ENCODE results near the gene RAPGEF1.

RAPGEF1 gene

DNA sequence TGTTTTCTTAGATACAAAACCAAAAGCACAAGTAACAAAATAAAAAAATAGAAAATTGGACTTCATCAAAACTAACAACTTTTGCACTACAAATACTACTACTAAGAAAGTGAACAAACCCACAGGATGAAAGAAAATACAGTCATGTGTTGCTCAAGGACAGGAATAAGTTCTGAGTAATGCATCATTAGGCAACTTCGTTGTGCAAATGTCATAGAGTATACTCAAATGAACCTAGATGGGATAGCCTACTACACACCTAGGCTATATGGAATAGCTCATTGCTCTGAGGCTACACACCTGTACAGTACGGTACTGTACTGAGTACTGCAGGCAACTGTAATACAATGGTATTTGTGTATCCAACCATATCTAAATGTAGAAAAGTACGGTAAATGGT is 88.3 kb downstream of the RAPGEF1 start:
- Histone ChIP-seq H3K4me1 (peaks cover 24 to 91% (median 65%) of the 10 kb centered on the region in 10 experiments), H3K27me3 (no peaks in the 10 kb centered on the region), H3K9ac (peak overlapping the region in 4 of 11 experiments; percentile 36 to 53 (median 45); a peak in 6 of 22 replicates), H3K4me3 (no peak overlapping the region), H3K36me3 (peaks cover 31 to 55% (median 43%) of the 10 kb centered on the region in 11 experiments), H3K4me2 (peak overlapping the region in 8 of 11 experiments; percentile 12 to 90 (median 70); a peak in 13 of 22 replicates), H3K9me3 (replicated peaks in 1 of 11) (no peaks in the 10 kb centered on the region), H4K20me1 (peaks cover 0 to 72% (median 26%) of the 10 kb centered on the region in 11 experiments; a peak in 10 of 22 replicates), H3K27ac (peak overlapping the region in 8 of 11 experiments; percentile 11 to 81 (median 60); a peak in 14 of 22 replicates)
- no peak for TF ChIP-seq Cebpa-rat (IDR thresholded peaks at IDR 0.05)

DNA sequence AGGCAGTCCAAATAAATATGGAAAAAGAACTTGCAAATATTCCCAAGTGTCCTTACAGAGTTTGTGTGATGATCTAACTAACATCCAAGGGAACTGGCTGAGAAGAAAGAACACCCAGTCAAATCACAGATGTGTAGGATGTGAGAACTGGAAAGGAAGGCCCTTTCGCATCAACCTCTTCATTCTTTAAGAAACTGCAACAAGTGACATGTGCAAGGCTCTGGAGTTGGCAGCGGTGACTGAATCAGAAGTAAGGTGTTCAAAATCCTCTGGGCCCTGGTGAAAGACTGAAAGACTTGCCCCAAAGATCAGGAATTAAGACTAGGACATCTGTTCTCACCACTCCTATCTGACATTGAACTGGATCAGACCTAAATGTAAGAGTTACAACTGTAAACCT is 88.7 kb downstream of the RAPGEF1 start:
- Histone ChIP-seq H3K4me1 (peaks cover 20 to 92% (median 63%) of the 10 kb centered on the region in 10 experiments), H3K9ac (peak overlapping the region in 4 of 11 experiments; percentile 1 to 53 (median 45); a peak in 6 of 22 replicates), H3K27me3 (no peaks in the 10 kb centered on the region), H3K4me2 (peak overlapping the region in 7 of 11 experiments; percentile 22 to 90 (median 75); a peak in 12 of 22 replicates), H3K27ac (peak overlapping the region; percentile 11 to 81 (median 55); a peak in 20 of 22 replicates), H3K4me3 (no peak overlapping the region), H4K20me1 (peaks cover 0 to 76% (median 26%) of the 10 kb centered on the region in 11 experiments; a peak in 10 of 22 replicates), H3K9me3 (replicated peaks in 1 of 11) (no peaks in the 10 kb centered on the region), H3K36me3 (peaks cover 34 to 59% (median 48%) of the 10 kb centered on the region in 11 experiments)
- TF ChIP-seq Cebpa-rat (IDR thresholded peaks at IDR 0.05), result no peak

GRCh38 chr9:131650254-131650653 is 89.6 kb downstream of the RAPGEF1 start:
- peaks cover 11 to 92% (median 60%) of the 10 kb centered on the region in 10 experiments for H3K4me1 ChIP-seq
- no peak overlapping the region for H3K4me3 ChIP-seq
- H4K20me1 ChIP-seq, result peaks cover 4 to 82% (median 29%) of the 10 kb centered on the region in 11 experiments; a peak in 11 of 22 replicates
- no peaks in the 10 kb centered on the region for H3K27me3 ChIP-seq
- no peaks in the 10 kb centered on the region for H3K9me3 ChIP-seq (replicated peaks in 1 of 11)
- peak overlapping the region in 3 of 11 experiments; percentile 1 to 53 (median 3); a peak in 3 of 22 replicates for H3K9ac ChIP-seq
- H3K4me2 ChIP-seq, result peak overlapping the region in 6 of 11 experiments; percentile 47 to 90 (median 78); a peak in 11 of 22 replicates
- H3K36me3 ChIP-seq, result peaks cover 42 to 68% (median 57%) of the 10 kb centered on the region in 11 experiments
- peak overlapping the region; percentile 5 to 81 (median 55); a peak in 19 of 22 replicates for H3K27ac ChIP-seq
- no peak for TF ChIP-seq Cebpa-rat (IDR thresholded peaks at IDR 0.05)

GRCh38 chr9:131649646-131650045 is 90.2 kb downstream of the RAPGEF1 start:
- peaks cover 5 to 92% (median 59%) of the 10 kb centered on the region in 10 experiments for H3K4me1 ChIP-seq
- H4K20me1 ChIP-seq, result peaks cover 5 to 82% (median 28%) of the 10 kb centered on the region in 11 experiments; a peak in 12 of 22 replicates
- no peaks in the 10 kb centered on the region for H3K9me3 ChIP-seq (replicated peaks in 1 of 11)
- TF ChIP-seq Cebpa-rat (IDR thresholded peaks at IDR 0.05), result no peak
- peak overlapping the region in 2 of 11 experiments; percentile 3 to 15; a peak in 1 of 22 replicates for H3K9ac ChIP-seq
- peak overlapping the region in 4 of 11 experiments; percentile 75 to 90 (median 83); a peak in 8 of 22 replicates for H3K4me2 ChIP-seq
- H3K4me3 ChIP-seq, result no peak overlapping the region
- peak overlapping the region in 9 of 11 experiments; percentile 3 to 81 (median 55); a peak in 13 of 22 replicates for H3K27ac ChIP-seq
- no peaks in the 10 kb centered on the region for H3K27me3 ChIP-seq
- H3K36me3 ChIP-seq, result peaks cover 42 to 74% (median 63%) of the 10 kb centered on the region in 11 experiments

GRCh38 chr9:131645078-131645776 is 94.6 kb downstream of the RAPGEF1 start:
- H3K27me3 ChIP-seq, result no peaks in the 10 kb centered on the region
- H3K9me3 ChIP-seq (replicated peaks in 1 of 11), result no peaks in the 10 kb centered on the region
- H3K9ac ChIP-seq, result peak overlapping the region in 5 of 11 experiments; percentile 1 to 41 (median 31); a peak in 7 of 22 replicates
- H3K27ac ChIP-seq, result peak overlapping the region in 5 of 11 experiments; percentile 1 to 64 (median 51); a peak in 9 of 22 replicates
- H3K4me2 ChIP-seq, result peak overlapping the region in 5 of 11 experiments; percentile 35 to 74 (median 65); a peak in 10 of 22 replicates
- H4K20me1 ChIP-seq, result peaks cover 5 to 83% (median 18%) of the 10 kb centered on the region in 11 experiments; a peak in 12 of 22 replicates
- peaks cover 76 to 100% (median 97%) of the 10 kb centered on the region in 11 experiments for H3K36me3 ChIP-seq
- no peak overlapping the region for H3K4me3 ChIP-seq
- H3K4me1 ChIP-seq, result peaks cover 0 to 92% (median 33%) of the 10 kb centered on the region in 10 experiments; a peak in 12 of 20 replicates
- TF ChIP-seq Cebpa-rat (IDR thresholded peaks at IDR 0.05), result no peak; a peak in 1 of 22 replicates

- Histone ChIP-seq H3K27ac (peak overlapping the region in 5 of 11 experiments; percentile 3 to 75 (median 42); a peak in 4 of 22 replicates), H3K4me2 (peak overlapping the region in 2 of 11 experiments; percentile 70 to 72; a peak in 4 of 22 replicates), H3K36me3 (peaks cover 75 to 100% (median 99%) of the 10 kb centered on the region in 11 experiments), H3K4me3 (no peak overlapping the region), H3K9ac (peak overlapping the region in 2 of 11 experiments; percentile 13 to 25; a peak in 3 of 22 replicates), H3K4me1 (peaks cover 0 to 95% (median 30%) of the 10 kb centered on the region in 10 experiments; a peak in 12 of 20 replicates), H3K27me3 (no peaks in the 10 kb centered on the region), H4K20me1 (peaks cover 5 to 75% (median 18%) of the 10 kb centered on the region in 11 experiments; a peak in 12 of 22 replicates), H3K9me3 (replicated peaks in 1 of 11) (no peaks in the 10 kb centered on the region)
- no peak for TF ChIP-seq Cebpa-rat (IDR thresholded peaks at IDR 0.05)
These were observed 97.3 kb downstream of the RAPGEF1 start for GRCh38 chr9:131642496-131643083.

DNA sequence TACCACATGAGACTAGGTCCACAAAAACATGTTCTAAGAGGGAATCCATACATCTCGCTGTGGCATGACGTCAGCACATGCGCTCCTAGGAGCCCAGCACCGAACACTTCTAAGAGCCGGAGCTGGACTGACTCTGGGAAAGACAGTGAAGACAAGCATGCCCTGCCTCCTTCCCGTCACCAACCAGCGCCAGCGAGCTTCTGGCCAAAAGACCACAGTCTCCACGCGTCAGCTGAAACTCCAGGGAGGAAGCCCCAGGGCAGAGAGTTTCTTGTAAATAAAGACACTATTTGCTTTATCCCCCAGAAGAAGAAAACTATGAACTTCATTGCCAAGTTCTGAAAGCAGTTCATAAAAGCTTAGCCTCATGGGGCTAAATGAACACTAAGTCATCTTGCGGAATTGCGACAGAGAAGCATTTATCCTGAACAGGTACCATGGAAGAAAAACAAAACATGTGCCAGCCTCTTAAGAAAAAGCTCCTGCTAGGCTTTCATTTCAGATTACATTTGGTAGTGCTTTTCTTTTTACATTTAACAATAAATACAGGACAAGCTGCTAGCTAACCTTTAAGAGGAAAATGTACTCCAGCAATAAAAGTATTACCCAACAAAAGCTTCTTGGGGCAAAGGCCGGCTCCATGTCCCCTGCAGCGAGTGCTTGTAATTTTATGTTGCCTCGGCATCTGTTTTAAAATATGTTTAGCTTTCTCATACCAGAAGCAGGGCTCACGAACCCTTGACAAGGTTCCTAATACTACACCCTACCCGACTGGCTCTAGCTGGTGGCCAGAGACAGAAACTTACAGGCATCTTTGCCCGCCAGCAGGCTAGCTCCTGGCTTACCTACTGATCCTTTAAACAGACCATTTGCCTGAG is 98.0 kb downstream of the RAPGEF1 start:
- peaks cover 76 to 100% (median 99%) of the 10 kb centered on the region in 11 experiments for H3K36me3 ChIP-seq
- H3K4me3 ChIP-seq, result no peak overlapping the region
- peak overlapping the region in 3 of 11 experiments; percentile 0 to 47 (median 13); a peak in 5 of 22 replicates for H3K9ac ChIP-seq
- H3K4me1 ChIP-seq, result peaks cover 0 to 100% (median 37%) of the 10 kb centered on the region in 10 experiments; a peak in 14 of 20 replicates
- H3K27me3 ChIP-seq, result no peaks in the 10 kb centered on the region
- H4K20me1 ChIP-seq, result peaks cover 5 to 71% (median 14%) of the 10 kb centered on the region in 11 experiments; a peak in 12 of 22 replicates
- no peak; a peak in 1 of 22 replicates for TF ChIP-seq Cebpa-rat (IDR thresholded peaks at IDR 0.05)
- H3K9me3 ChIP-seq (replicated peaks in 1 of 11), result no peaks in the 10 kb centered on the region
- peak overlapping the region in 4 of 11 experiments; percentile 38 to 72 (median 66); a peak in 7 of 22 replicates for H3K4me2 ChIP-seq
- peak overlapping the region in 10 of 11 experiments; percentile 4 to 75 (median 43); a peak in 18 of 22 replicates for H3K27ac ChIP-seq
